HG03175 (cell line): ENCODE measurements around the gene GNL1.

ENCODE experiments used
- ATAC-seq: cut with Tn5 transposase; IDR thresholded peaks from one replicate; pipeline ENCODE4 v1.9.1; 2021; ENCODE audit warnings: mild to moderate bottlenecking, moderate library complexity; ENCODE audit not compliant: unreplicated experiment

Gene GNL1

GRCh38 chr6:30556066-30556905 is at the start of gene GNL1:
GNL1 (minus strand) TSS chr6:30556489; CDS start chr6:30556203, 286 bp downstream.
- peak; percentile 84 for ATAC-seq

GRCh38 chr6:30603961-30604360 is 47.7 kb upstream of the GNL1 start:
- no peak for ATAC-seq

GRCh38 chr6:30601815-30602641 is 45.7 kb upstream of the GNL1 start:
- no peak for ATAC-seq

GRCh38 chr6:30601436-30601814 is 45.1 kb upstream of the GNL1 start:
- ATAC-seq = no peak

- no peak for ATAC-seq
Observed at GRCh38 chr6:30600451-30600961, 44.2 kb upstream of the GNL1 start.

- no peak for ATAC-seq
Observed at GRCh38 chr6:30599625-30600324, 43.5 kb upstream of the GNL1 start.

- ATAC-seq = no peak
Observed at GRCh38 chr6:30598912-30599624, 42.8 kb upstream of the GNL1 start.

GRCh38 chr6:30597315-30598144 is 41.2 kb upstream of the GNL1 start:
- ATAC-seq = peak; percentile 61

GRCh38 chr6:30592287-30592686 is 36.0 kb upstream of the GNL1 start:
- ATAC-seq = no peak

- ATAC-seq = no peak
Observed at GRCh38 chr6:30591008-30591407, 34.7 kb upstream of the GNL1 start.

- ATAC-seq = no peak
Observed at GRCh38 chr6:30590509-30590908, 34.2 kb upstream of the GNL1 start.

- ATAC-seq = no peak
Observed at GRCh38 chr6:30589754-30590358, 33.6 kb upstream of the GNL1 start.

- no peak for ATAC-seq
Observed at GRCh38 chr6:30583921-30584320, 27.6 kb upstream of the GNL1 start.

- ATAC-seq = no peak
Observed at GRCh38 chr6:30578051-30578450, 21.8 kb upstream of the GNL1 start.

- ATAC-seq = no peak
Observed at GRCh38 chr6:30573113-30573512, 16.8 kb upstream of the GNL1 start.

- ATAC-seq = no peak
Observed at GRCh38 chr6:30572148-30572547, 15.9 kb upstream of the GNL1 start.

GRCh38 chr6:30571762-30572082 is 15.4 kb upstream of the GNL1 start:
- ATAC-seq = no peak

- peak; percentile 97 for ATAC-seq
Observed at GRCh38 chr6:30571075-30571761, 14.9 kb upstream of the GNL1 start, which contains the start of gene ABCF1. ABCF1 (plus strand) TSS chr6:30571442; CDS start chr6:30571488, 46 bp downstream.

- ATAC-seq = peak; percentile 17
Observed at GRCh38 chr6:30570740-30571074, 14.4 kb upstream of the GNL1 start.
